Measurements from ENCODE around the gene EXT2.

The EXT2 gene

GRCh38 chr11:44095506-44096359 is at the start of gene EXT2:
EXT2 (plus strand) TSS chr11:44095678; CDS start chr11:44107713, 12,035 bp downstream.
- DNase-seq = peak; percentile 32

- no peak for DNase-seq
Measured at GRCh38 chr11:44046182-44046581, 49.3 kb upstream of the EXT2 start.

- no peak for DNase-seq
Measured at GRCh38 chr11:44047298-44047697, 48.2 kb upstream of the EXT2 start.

- DNase-seq = no peak
Measured at GRCh38 chr11:44047931-44048431, 47.5 kb upstream of the EXT2 start, which contains the start of gene ACCSL. ACCSL (plus strand) TSS chr11:44047981; CDS start chr11:44048037, 56 bp downstream.

GRCh38 chr11:44049832-44050231 is 45.6 kb upstream of the EXT2 start:
- no peak for DNase-seq

- no peak for DNase-seq
Measured at GRCh38 chr11:44051171-44051570, 44.3 kb upstream of the EXT2 start.

- no peak for DNase-seq
Measured at GRCh38 chr11:44057340-44057739, 38.1 kb upstream of the EXT2 start.

- no peak for DNase-seq
Measured at GRCh38 chr11:44058275-44058674, 37.2 kb upstream of the EXT2 start.

GRCh38 chr11:44065161-44065661 is 30.3 kb upstream of the EXT2 start:
- DNase-seq = no peak

- peak; percentile 51 for DNase-seq
Measured at GRCh38 chr11:44065841-44066731, 29.4 kb upstream of the EXT2 start, which contains the start of gene ACCS. ACCS (plus strand) TSS chr11:44066270; CDS start chr11:44067628, 1,358 bp downstream.

GRCh38 chr11:44066732-44067141 is 28.7 kb upstream of the EXT2 start:
- no peak for DNase-seq

GRCh38 chr11:44067266-44067665 is 28.2 kb upstream of the EXT2 start:
- no peak for DNase-seq

- no peak for DNase-seq
Measured at GRCh38 chr11:44068180-44068579, 27.3 kb upstream of the EXT2 start.

- DNase-seq = no peak
Measured at GRCh38 chr11:44071157-44071556, 24.3 kb upstream of the EXT2 start.

- DNase-seq = no peak
Measured at GRCh38 chr11:44072757-44073658, 22.5 kb upstream of the EXT2 start.

GRCh38 chr11:44078794-44079193 is 16.7 kb upstream of the EXT2 start:
- no peak for DNase-seq

- DNase-seq = no peak
Measured at GRCh38 chr11:44079376-44079775, 16.1 kb upstream of the EXT2 start.

GRCh38 chr11:44080951-44081350 is 14.5 kb upstream of the EXT2 start:
- no peak for DNase-seq

GRCh38 chr11:44082645-44083044 is 12.8 kb upstream of the EXT2 start:
- no peak for DNase-seq

- no peak for DNase-seq
Measured at GRCh38 chr11:44083433-44083832, 12.0 kb upstream of the EXT2 start.

GRCh38 chr11:44083906-44084305 is 11.6 kb upstream of the EXT2 start:
- no peak for DNase-seq

GRCh38 chr11:44085330-44085729 is 10.1 kb upstream of the EXT2 start:
- DNase-seq = no peak
